H1 (cell line): ENCODE results near the gene USH1C. TPM values are rescaled to one million over a fixed set of nuclear protein-coding genes. Genes with fewer than 3 reads are reported as not detected.

ENCODE experiments used
- CTCF ChIA-PET: fragments of 300-600 bp; sonication (Branson Sonifier 250); formaldehyde crosslinking; loops from one replicate; lab custom pipeline; 2021; ENCODE audit not compliant: partially characterized antibody; lab: Charles Lee
- POLR2A ChIA-PET: fragments of 300-600 bp; sonication (Branson Sonifier 250); formaldehyde crosslinking; loops from one replicate; lab custom pipeline; 2021; ENCODE audit warnings: inconsistent platforms; ENCODE audit not compliant: partially characterized antibody; lab: Charles Lee
- DNase-seq, 2 experiments: peaks; one replicate each; pipeline versions ENCODE4 v3.0.0 to v3.0.0-alpha.2; 2010 to 2022; ENCODE audit warnings: low spot score in 2 of 2, low read depth in 1 of 2, mixed read lengths in 1 of 2
- FAIRE-seq: peaks from 2 replicates; lab custom pipeline; 2011; peaks lifted over from hg19 to GRCh38; lab: Jason Lieb, UNC
- H2AFZ ChIP-seq: 2 replicates; pipeline ENCODE4 v1.8.1; 2012; ENCODE audit warnings: low read length, inconsistent platforms
- H2AK5ac ChIP-seq: 2 replicates; pipeline ENCODE4 v1.6.1; 2013; ENCODE audit warnings: low read depth, low read length
- H2BK120ac ChIP-seq: replicated peaks from 2 replicates; pipeline ENCODE3; 2013; ENCODE audit warnings: low read depth, low read length, inconsistent platforms
- H2BK12ac ChIP-seq: 2 replicates; pipeline ENCODE4 v1.6.1; 2013; ENCODE audit warnings: low read depth, low read length
- H2BK15ac ChIP-seq: 2 replicates; pipeline ENCODE4 v1.6.1; 2013; ENCODE audit warnings: low read length
- H2BK20ac ChIP-seq: 2 replicates; pipeline ENCODE4 v1.6.1; 2013; ENCODE audit warnings: low read length
- H2BK5ac ChIP-seq: 2 replicates; pipeline ENCODE4 v1.6.1; 2013; ENCODE audit warnings: low read depth, low read length
- H3K14ac ChIP-seq: 2 replicates; pipeline ENCODE4 v1.6.1; 2013; ENCODE audit warnings: inconsistent platforms; ENCODE audit not compliant: insufficient read length
- H3K18ac ChIP-seq: 2 replicates; pipeline ENCODE4 v1.6.1; 2013; ENCODE audit warnings: low read length; ENCODE audit errors: extremely low read depth
- H3K23ac ChIP-seq: 2 replicates; pipeline ENCODE4 v1.6.1; 2013; ENCODE audit warnings: inconsistent platforms; ENCODE audit not compliant: insufficient read length
- H3K23me2 ChIP-seq: 2 replicates; pipeline ENCODE4 v1.6.1; 2013; ENCODE audit warnings: low read depth, low read length
- H3K27ac ChIP-seq: 2 replicates; pipeline ENCODE4 v1.6.1; 2011; ENCODE audit warnings: low read depth, low read length, inconsistent platforms
- H3K27me3 ChIP-seq, 4 experiments: replicated peaks in 1 of 4; 1 replicate in 1 of 4; 2 replicates in 3 of 4; pipeline versions ENCODE4 v1.6.1 to v1.8.1; 2011 to 2013; ENCODE audit warnings: low read length in 3 of 4, mild to moderate bottlenecking in 3 of 4, inconsistent platforms in 2 of 4, mixed read lengths in 2 of 4, moderate library complexity in 1 of 4; ENCODE audit not compliant: control insufficient read depth in 3 of 4, insufficient read depth in 3 of 4; ENCODE audit errors: extremely low read depth in 1 of 4
- H3K36me3 ChIP-seq, 4 experiments: 2 replicates each; pipeline versions ENCODE4 v1.6.1 to v1.8.1; 2011 to 2013; ENCODE audit warnings: mild to moderate bottlenecking in 4 of 4, low read length in 3 of 4, moderate library complexity in 2 of 4, control low read depth in 1 of 4, inconsistent platforms in 1 of 4; ENCODE audit not compliant: insufficient read depth in 4 of 4, control insufficient read depth in 2 of 4
- H3K4ac ChIP-seq: replicated peaks from 2 replicates; pipeline ENCODE3; 2013; ENCODE audit warnings: low read length, low read depth, mixed read lengths, inconsistent platforms; ENCODE audit not compliant: insufficient read length
- H3K4me1 ChIP-seq, 4 experiments: replicated peaks in 1 of 4; 1 replicate in 1 of 4; 2 replicates in 3 of 4; pipeline versions ENCODE4 v1.6.1 to v1.8.1; 2011 to 2013; ENCODE audit warnings: low read length in 3 of 4, inconsistent platforms in 2 of 4, mixed read lengths in 1 of 4; ENCODE audit not compliant: insufficient read depth in 4 of 4, control insufficient read depth in 3 of 4
- H3K4me2 ChIP-seq, 2 experiments: 2 replicates each; pipeline versions ENCODE4 v1.6.1 to v1.8.1; 2011 to 2013; ENCODE audit warnings: low read depth in 2 of 2, low read length in 2 of 2, control low read depth in 1 of 2, inconsistent platforms in 1 of 2, mild to moderate bottlenecking in 1 of 2; ENCODE audit not compliant: insufficient read depth in 1 of 2
- H3K4me3 ChIP-seq, 4 experiments: fragments of 200-600, 300-600 bp in 1 of 4; sonication (generic), shearing (Covaris generic), sonication (Bioruptor Twin) in 1 of 4; 2 replicates each; pipeline versions ENCODE4 v1.5.1 to v1.8.1; 2011 to 2016; ENCODE audit warnings: low read length in 4 of 4, low read depth in 3 of 4, control low read depth in 2 of 4, inconsistent platforms in 2 of 4, mild to moderate bottlenecking in 2 of 4, mixed read lengths in 1 of 4, moderate library complexity in 1 of 4; ENCODE audit not compliant: insufficient read depth in 2 of 4; ENCODE audit errors: extremely low read depth in 1 of 4
- H3K56ac ChIP-seq: replicated peaks from 2 replicates; pipeline ENCODE3; 2013; ENCODE audit warnings: low read depth, mild to moderate bottlenecking, mixed read lengths, low read length, inconsistent platforms; ENCODE audit not compliant: insufficient read length
- H3K79me1 ChIP-seq: 2 replicates; pipeline ENCODE4 v1.6.1; 2013; ENCODE audit warnings: low read depth, low read length, control low read depth
- H3K79me2 ChIP-seq, 2 experiments: 2 replicates each; pipeline versions ENCODE4 v1.6.1 to v1.8.1; 2012 to 2013; ENCODE audit warnings: low read length in 2 of 2, mild to moderate bottlenecking in 2 of 2, inconsistent platforms in 1 of 2; ENCODE audit not compliant: insufficient read depth in 2 of 2, control insufficient read depth in 1 of 2
- H3K9ac ChIP-seq, 4 experiments: replicated peaks in 1 of 4; 1 replicate in 1 of 4; 2 replicates in 3 of 4; pipeline versions ENCODE4 v1.6.1 to v1.8.1; 2011 to 2013; ENCODE audit warnings: low read depth in 3 of 4, low read length in 3 of 4, control low read depth in 2 of 4, mild to moderate bottlenecking in 2 of 4, moderate library complexity in 2 of 4, inconsistent platforms in 1 of 4; ENCODE audit errors: extremely low read depth in 1 of 4
- H3K9me3 ChIP-seq, 2 experiments: 2 replicates each; pipeline versions ENCODE4 v1.6.1 to v1.8.1; 2012 to 2013; ENCODE audit warnings: mild to moderate bottlenecking in 2 of 2, moderate library complexity in 2 of 2, control low read depth in 1 of 2, inconsistent platforms in 1 of 2, low read depth in 1 of 2, low read length in 1 of 2, mixed read lengths in 1 of 2; ENCODE audit not compliant: insufficient read depth in 2 of 2
- H4K20me1 ChIP-seq, 2 experiments: replicated peaks in 1 of 2; 2 replicates each; pipeline versions ENCODE3 to v1.8.1; 2011 to 2013; ENCODE audit warnings: inconsistent platforms in 2 of 2, low read length in 2 of 2, mild to moderate bottlenecking in 1 of 2; ENCODE audit not compliant: insufficient read depth in 2 of 2, control insufficient read depth in 1 of 2
- H4K5ac ChIP-seq: 2 replicates; pipeline ENCODE4 v1.6.1; 2013; ENCODE audit warnings: low read length, low read depth, mixed read lengths, inconsistent platforms; ENCODE audit not compliant: insufficient read length
- H4K8ac ChIP-seq: 2 replicates; pipeline ENCODE4 v1.8.0; 2013; ENCODE audit warnings: mild to moderate bottlenecking, moderate library complexity, low read length, inconsistent platforms; ENCODE audit not compliant: insufficient read depth; ENCODE audit errors: extremely low read depth
- H4K91ac ChIP-seq: replicated peaks from 2 replicates; pipeline ENCODE3; 2013; ENCODE audit warnings: low read length, mixed read lengths, inconsistent platforms; ENCODE audit not compliant: insufficient read length
- CHD1 ChIP-seq: IDR thresholded peaks from 2 replicates; pipeline ENCODE4 v1.6.1; 2012; ENCODE audit warnings: low read depth, low read length, improper control_type of control experiment
- CTBP2 ChIP-seq: IDR thresholded peaks from 2 replicates; pipeline ENCODE4 v1.7.0; 2011; ENCODE audit warnings: borderline replicate concordance, mild to moderate bottlenecking, moderate library complexity, mixed read lengths, low read length; ENCODE audit not compliant: insufficient read depth, insufficient read length
- FOSL1 ChIP-seq: IDR thresholded peaks from 2 replicates; pipeline ENCODE4 v1.6.1; 2011; ENCODE audit warnings: mild to moderate bottlenecking, low read depth, low read length, moderate library complexity; ENCODE audit not compliant: insufficient read depth
- HDAC2 ChIP-seq, 2 experiments: fragments of 300-600 bp in 1 of 2; sonication (generic) in 1 of 2; IDR thresholded peaks; 2 replicates each; pipeline ENCODE4 v1.6.1; 2011 to 2012; ENCODE audit warnings: low read depth in 2 of 2, low read length in 2 of 2, mild to moderate bottlenecking in 2 of 2, moderate library complexity in 2 of 2, borderline replicate concordance in 1 of 2, inconsistent platforms in 1 of 2
- HDAC6 ChIP-seq: IDR thresholded peaks from one replicate; pipeline ENCODE4 v1.7.1; 2012; ENCODE audit warnings: low read depth, mild to moderate bottlenecking, inconsistent platforms, low read length, moderate library complexity
- KDM4A ChIP-seq: IDR thresholded peaks from one replicate; pipeline ENCODE4 v1.7.1; 2012; ENCODE audit warnings: low read depth, mild to moderate bottlenecking, moderate library complexity, low read length, inconsistent platforms; ENCODE audit not compliant: severe bottlenecking
- NRF1 ChIP-seq: IDR thresholded peaks from 2 replicates; pipeline ENCODE4 v1.6.1; 2011; ENCODE audit warnings: mild to moderate bottlenecking, low read depth, low read length, improper control_type of control experiment
- RBBP5 ChIP-seq: IDR thresholded peaks from 2 replicates; pipeline ENCODE4 v1.7.1; 2012; ENCODE audit warnings: low read depth, mild to moderate bottlenecking, inconsistent platforms, low read length, moderate library complexity, borderline replicate concordance
- SIX5 ChIP-seq: IDR thresholded peaks from 2 replicates; pipeline ENCODE4 v1.6.1; 2011; ENCODE audit warnings: mild to moderate bottlenecking, low read depth, low read length
- TAF1 ChIP-seq: IDR thresholded peaks from 2 replicates; pipeline ENCODE4 v1.6.1; 2011; ENCODE audit warnings: mild to moderate bottlenecking, low read depth, low read length
- TAF7 ChIP-seq: optimal IDR thresholded peaks from 2 replicates; pipeline ENCODE3; 2011; ENCODE audit warnings: low read depth, mild to moderate bottlenecking, inconsistent platforms, low read length, moderate library complexity, borderline replicate concordance
- TBP ChIP-seq: IDR thresholded peaks from 2 replicates; pipeline ENCODE4 v1.6.1; 2011; ENCODE audit warnings: low read depth, low read length, improper control_type of control experiment
- WGBS, 2 experiments: shearing (Covaris generic) in 1 of 2; methylation state at CpG; one replicate each; pipeline versions ENCODE4 v1.1.6 to v1.1.7; 2013 to 2015; ENCODE audit warnings: low lambda C conversion rate in 2 of 2, mixed read lengths in 2 of 2, inconsistent platforms in 1 of 2, low coverage in 1 of 2, missing lambda C conversion rate in 1 of 2; ENCODE audit not compliant: insufficient replicate concordance in 2 of 2, insufficient coverage in 1 of 2, insufficient read length in 1 of 2; ENCODE audit errors: extremely low coverage in 1 of 2, missing lambda C conversion rate in 1 of 2; 5-methylcytosine and 5-hydroxymethylcytosine counted together
- polyA plus RNA-seq, 7 experiments: library from polyadenylated mRNA; depleted of rRNA in 3 of 7; stranded (reverse) in 5 of 7; unstranded in 2 of 7; fragments of >200 nt in 5 of 7; fragments of 200-250 nt in 2 of 7; gene quantifications; 1 replicate in 5 of 7; 2 replicates in 1 of 7; 4 replicates in 1 of 7; pipeline versions ENCODE4 v1.2.1 to v1.2.3, GENCODE V29; 2011 to 2013; ENCODE audit warnings: missing spikeins in 2 of 7, mixed read lengths in 2 of 7
- total RNA-seq: library from RNA; stranded (reverse); fragmentation: NEBNext Ultra II Directional; extraction: Animal tissue kit (Norgen Biotek cat#: 25700); gene quantifications from 2 replicates; pipeline ENCODE4 v1.2.1, GENCODE V29; 2021
- TF ChIP-seq, protein P1 (sequence below): IDR thresholded peaks from 2 replicates; pipeline ENCODE4 v1.6.1; 2012; ENCODE audit warnings: inconsistent platforms

The USH1C gene
- total and polyA plus RNA-seq, 2 of the 8 experiments (the other 6 are each of a cell fraction or from before 2014, with no cell fraction given), result 1.3 to 1.6 TPM

DNA sequence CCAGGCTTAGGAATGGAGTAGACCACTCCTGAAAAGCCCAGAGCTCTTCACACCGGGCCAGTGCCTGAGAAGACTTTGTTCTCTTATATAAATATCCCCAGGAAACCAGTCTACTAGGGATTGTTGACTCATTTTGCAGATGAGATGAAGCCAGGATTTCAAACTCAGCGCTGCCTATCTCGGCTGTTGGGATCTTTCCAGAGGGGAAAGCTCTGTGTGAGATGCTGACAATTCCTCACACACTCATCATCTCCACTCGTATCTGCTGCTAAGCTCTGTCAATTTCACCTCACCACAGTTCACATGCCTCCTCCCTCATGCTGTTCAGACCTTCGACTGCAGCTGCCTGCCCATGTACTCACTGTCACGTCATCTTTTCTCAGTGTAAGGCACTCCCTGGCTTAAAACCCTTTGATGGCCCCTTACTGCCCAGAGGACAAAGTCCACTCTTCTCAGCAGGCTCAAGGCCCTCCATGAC lies 12.5 kb downstream of the USH1C start:
- H2BK12ac ChIP-seq, result no peak overlapping the region
- H2BK120ac ChIP-seq, result no peak overlapping the region
- no peak overlapping the region for H3K56ac ChIP-seq
- ChIA-PET POLR2A (no interaction called here), CTCF (interaction anchor here (1.4 to 44.8 kb wide), 6 partner anchors 12 to 189 kb away, joined by 3 to 1414 read pairs (median 6); partner anchors contain the start of genes KCNJ11 and USH1C)
- H3K9me3 ChIP-seq, result no peaks in the 10 kb centered on the region
- H2AK5ac ChIP-seq, result no peak overlapping the region
- no peak overlapping the region for H3K4ac ChIP-seq
- H3K23ac ChIP-seq, result no peak overlapping the region
- no peak overlapping the region for H3K4me2 ChIP-seq
- H4K91ac ChIP-seq, result no peak overlapping the region
- H4K5ac ChIP-seq, result no peak overlapping the region
- no peak overlapping the region for H2BK20ac ChIP-seq
- no peak for FAIRE-seq
- no peaks in the 10 kb centered on the region; a peak in 1 of 7 replicates for H3K27me3 ChIP-seq
- no peak overlapping the region for H2AFZ ChIP-seq
- H3K14ac ChIP-seq, result no peak overlapping the region
- H3K79me2 ChIP-seq, result no peaks in the 10 kb centered on the region
- H3K9ac ChIP-seq, result no peak overlapping the region
- no peak overlapping the region for H2BK5ac ChIP-seq
- no peak for DNase-seq
- no peaks in the 10 kb centered on the region for H3K36me3 ChIP-seq
- H3K79me1 ChIP-seq, result no peaks in the 10 kb centered on the region
- no peak overlapping the region for H3K27ac ChIP-seq
- H3K18ac ChIP-seq, result no peak overlapping the region
- H3K4me1 ChIP-seq, result peaks cover 0 to 6% (median 0%) of the 10 kb centered on the region in 4 experiments; a peak in 3 of 7 replicates
- 86% methylated on average over 6 of the region's 6 CpGs; no CpG with 5 or more reads in 1 of the 2 experiments for WGBS, 2 experiments
- no peak overlapping the region; the same call in 1 of the 2 replicates for H4K8ac ChIP-seq
- H2BK15ac ChIP-seq, result no peak overlapping the region
- no peak overlapping the region for H3K4me3 ChIP-seq
- H3K23me2 ChIP-seq, result no peaks in the 10 kb centered on the region
- peaks cover 0 to 2% of the 10 kb centered on the region in 2 experiments for H4K20me1 ChIP-seq
- TF ChIP-seq NRF1 (no peak), CHD1 (no peak), TAF1 (no peak), HDAC2 (IDR thresholded peaks at IDR 0.05; ENCODE audit: borderline replicate concordance in 1 of 2, low read depth in 2 of 2, low read length in 2 of 2) (no peak), TBP (no peak), HDAC6 (no peak), KDM4A (no peak), RBBP5 (no peak), CTBP2 (no peak), SIX5 (no peak), TAF7 (no peak), FOSL1 (no peak)
- TF ChIP-seq, protein P1, sequence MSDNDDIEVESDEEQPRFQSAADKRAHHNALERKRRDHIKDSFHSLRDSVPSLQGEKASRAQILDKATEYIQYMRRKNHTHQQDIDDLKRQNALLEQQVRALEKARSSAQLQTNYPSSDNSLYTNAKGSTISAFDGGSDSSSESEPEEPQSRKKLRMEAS, result no peak
